ENCODE measurements around the gene ZNF692. TPM values are rescaled to one million over a fixed set of nuclear protein-coding genes. Genes with fewer than 3 reads are reported as not detected.
A peak's percentile ranks its signal among the peaks of the same experiment; 100 is the strongest.

Gene ZNF692
- total and polyA plus RNA-seq, 2 of the 13 experiments (the other 11 are each of a cell fraction or from before 2014, with no cell fraction given): 27.3 to 45.8 TPM

DNA sequence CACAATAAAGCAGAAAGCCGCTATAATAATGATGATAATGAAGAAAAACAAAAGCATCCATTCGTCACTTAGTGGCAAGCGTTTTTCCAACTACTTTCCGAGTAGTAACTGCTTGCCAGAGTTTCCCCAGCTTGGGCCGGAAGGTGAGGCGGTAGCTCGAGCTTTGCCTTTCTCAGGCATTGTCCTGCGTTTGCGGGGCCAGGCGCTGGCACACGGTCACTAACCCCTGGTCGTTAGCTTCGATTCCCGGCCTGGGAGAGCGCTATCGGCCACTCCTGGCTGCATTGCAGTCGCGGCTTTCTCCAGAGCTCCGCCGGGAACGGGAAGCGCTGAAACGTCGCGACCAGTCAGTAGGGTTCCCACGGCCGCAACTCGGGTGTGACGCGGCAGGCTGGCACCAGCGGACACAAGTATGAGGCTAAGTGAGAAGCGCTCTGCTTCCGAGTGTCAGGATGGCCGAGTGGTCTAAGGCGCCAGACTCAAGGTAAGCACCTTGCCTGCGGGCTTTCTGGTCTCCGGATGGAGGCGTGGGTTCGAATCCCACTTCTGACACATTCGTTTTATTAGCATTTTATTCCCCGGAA lies 14.6 kb upstream of the ZNF692 start (continued):
- TF ChIP-seq REXO4 (CRISPR knock-in tag; IDR thresholded peaks at IDR 0.05; ENCODE audit: borderline replicate concordance): no peak
- TF ChIP-seq, protein P1, sequence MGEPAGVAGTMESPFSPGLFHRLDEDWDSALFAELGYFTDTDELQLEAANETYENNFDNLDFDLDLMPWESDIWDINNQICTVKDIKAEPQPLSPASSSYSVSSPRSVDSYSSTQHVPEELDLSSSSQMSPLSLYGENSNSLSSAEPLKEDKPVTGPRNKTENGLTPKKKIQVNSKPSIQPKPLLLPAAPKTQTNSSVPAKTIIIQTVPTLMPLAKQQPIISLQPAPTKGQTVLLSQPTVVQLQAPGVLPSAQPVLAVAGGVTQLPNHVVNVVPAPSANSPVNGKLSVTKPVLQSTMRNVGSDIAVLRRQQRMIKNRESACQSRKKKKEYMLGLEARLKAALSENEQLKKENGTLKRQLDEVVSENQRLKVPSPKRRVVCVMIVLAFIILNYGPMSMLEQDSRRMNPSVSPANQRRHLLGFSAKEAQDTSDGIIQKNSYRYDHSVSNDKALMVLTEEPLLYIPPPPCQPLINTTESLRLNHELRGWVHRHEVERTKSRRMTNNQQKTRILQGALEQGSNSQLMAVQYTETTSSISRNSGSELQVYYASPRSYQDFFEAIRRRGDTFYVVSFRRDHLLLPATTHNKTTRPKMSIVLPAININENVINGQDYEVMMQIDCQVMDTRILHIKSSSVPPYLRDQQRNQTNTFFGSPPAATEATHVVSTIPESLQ (CRISPR knock-in tag; conservative IDR thresholded peaks at IDR 0.05): no peak
- 0 out of 2 replicates have a peak, but pooled peaks have one; percentile 50 for TF ChIP-seq FIP1L1 (IDR thresholded peaks at IDR 0.05; ENCODE audit: borderline replicate concordance, insufficient read depth, low read depth, low read length)
- peak; percentile 28 for TF ChIP-seq ZFP1 (CRISPR knock-in tag; IDR thresholded peaks at IDR 0.05)
- peak; percentile 99 for TF ChIP-seq MAF1 (CRISPR knock-in tag; IDR thresholded peaks at IDR 0.05; ENCODE audit: borderline replicate concordance)
- peak; percentile 76 for TF ChIP-seq ZNF777 (CRISPR knock-in tag; IDR thresholded peaks at IDR 0.05)
- TF ChIP-seq ERF (CRISPR knock-in tag; IDR thresholded peaks at IDR 0.05): peak; percentile 55
- TF ChIP-seq CC2D1A (CRISPR knock-in tag; IDR thresholded peaks at IDR 0.05): no peak
- no peak; the same call in 1 of the 2 replicates for TF ChIP-seq ZNF644 (CRISPR knock-in tag; IDR thresholded peaks at IDR 0.05; ENCODE audit: low read depth)
- TF ChIP-seq, protein P2, sequence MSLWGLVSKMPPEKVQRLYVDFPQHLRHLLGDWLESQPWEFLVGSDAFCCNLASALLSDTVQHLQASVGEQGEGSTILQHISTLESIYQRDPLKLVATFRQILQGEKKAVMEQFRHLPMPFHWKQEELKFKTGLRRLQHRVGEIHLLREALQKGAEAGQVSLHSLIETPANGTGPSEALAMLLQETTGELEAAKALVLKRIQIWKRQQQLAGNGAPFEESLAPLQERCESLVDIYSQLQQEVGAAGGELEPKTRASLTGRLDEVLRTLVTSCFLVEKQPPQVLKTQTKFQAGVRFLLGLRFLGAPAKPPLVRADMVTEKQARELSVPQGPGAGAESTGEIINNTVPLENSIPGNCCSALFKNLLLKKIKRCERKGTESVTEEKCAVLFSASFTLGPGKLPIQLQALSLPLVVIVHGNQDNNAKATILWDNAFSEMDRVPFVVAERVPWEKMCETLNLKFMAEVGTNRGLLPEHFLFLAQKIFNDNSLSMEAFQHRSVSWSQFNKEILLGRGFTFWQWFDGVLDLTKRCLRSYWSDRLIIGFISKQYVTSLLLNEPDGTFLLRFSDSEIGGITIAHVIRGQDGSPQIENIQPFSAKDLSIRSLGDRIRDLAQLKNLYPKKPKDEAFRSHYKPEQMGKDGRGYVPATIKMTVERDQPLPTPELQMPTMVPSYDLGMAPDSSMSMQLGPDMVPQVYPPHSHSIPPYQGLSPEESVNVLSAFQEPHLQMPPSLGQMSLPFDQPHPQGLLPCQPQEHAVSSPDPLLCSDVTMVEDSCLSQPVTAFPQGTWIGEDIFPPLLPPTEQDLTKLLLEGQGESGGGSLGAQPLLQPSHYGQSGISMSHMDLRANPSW (CRISPR knock-in tag; IDR thresholded peaks at IDR 0.05; ENCODE audit: borderline replicate concordance): peak; percentile 84
- TF ChIP-seq, protein P3, sequence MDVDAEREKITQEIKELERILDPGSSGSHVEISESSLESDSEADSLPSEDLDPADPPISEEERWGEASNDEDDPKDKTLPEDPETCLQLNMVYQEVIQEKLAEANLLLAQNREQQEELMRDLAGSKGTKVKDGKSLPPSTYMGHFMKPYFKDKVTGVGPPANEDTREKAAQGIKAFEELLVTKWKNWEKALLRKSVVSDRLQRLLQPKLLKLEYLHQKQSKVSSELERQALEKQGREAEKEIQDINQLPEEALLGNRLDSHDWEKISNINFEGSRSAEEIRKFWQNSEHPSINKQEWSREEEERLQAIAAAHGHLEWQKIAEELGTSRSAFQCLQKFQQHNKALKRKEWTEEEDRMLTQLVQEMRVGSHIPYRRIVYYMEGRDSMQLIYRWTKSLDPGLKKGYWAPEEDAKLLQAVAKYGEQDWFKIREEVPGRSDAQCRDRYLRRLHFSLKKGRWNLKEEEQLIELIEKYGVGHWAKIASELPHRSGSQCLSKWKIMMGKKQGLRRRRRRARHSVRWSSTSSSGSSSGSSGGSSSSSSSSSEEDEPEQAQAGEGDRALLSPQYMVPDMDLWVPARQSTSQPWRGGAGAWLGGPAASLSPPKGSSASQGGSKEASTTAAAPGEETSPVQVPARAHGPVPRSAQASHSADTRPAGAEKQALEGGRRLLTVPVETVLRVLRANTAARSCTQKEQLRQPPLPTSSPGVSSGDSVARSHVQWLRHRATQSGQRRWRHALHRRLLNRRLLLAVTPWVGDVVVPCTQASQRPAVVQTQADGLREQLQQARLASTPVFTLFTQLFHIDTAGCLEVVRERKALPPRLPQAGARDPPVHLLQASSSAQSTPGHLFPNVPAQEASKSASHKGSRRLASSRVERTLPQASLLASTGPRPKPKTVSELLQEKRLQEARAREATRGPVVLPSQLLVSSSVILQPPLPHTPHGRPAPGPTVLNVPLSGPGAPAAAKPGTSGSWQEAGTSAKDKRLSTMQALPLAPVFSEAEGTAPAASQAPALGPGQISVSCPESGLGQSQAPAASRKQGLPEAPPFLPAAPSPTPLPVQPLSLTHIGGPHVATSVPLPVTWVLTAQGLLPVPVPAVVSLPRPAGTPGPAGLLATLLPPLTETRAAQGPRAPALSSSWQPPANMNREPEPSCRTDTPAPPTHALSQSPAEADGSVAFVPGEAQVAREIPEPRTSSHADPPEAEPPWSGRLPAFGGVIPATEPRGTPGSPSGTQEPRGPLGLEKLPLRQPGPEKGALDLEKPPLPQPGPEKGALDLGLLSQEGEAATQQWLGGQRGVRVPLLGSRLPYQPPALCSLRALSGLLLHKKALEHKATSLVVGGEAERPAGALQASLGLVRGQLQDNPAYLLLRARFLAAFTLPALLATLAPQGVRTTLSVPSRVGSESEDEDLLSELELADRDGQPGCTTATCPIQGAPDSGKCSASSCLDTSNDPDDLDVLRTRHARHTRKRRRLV (CRISPR knock-in tag; IDR thresholded peaks at IDR 0.05): peak; percentile 86; the same call in 1 of the 2 replicates
- TF ChIP-seq GATA4 (IDR thresholded peaks at IDR 0.05; ENCODE audit: borderline replicate concordance, low read depth): 0 out of 2 replicates have a peak, but pooled peaks have one; percentile 1
- TF ChIP-seq GZF1 (CRISPR knock-in tag; IDR thresholded peaks at IDR 0.05): peak; percentile 64; the same call in 1 of the 2 replicates
- no peak for TF ChIP-seq CHCHD3 (CRISPR knock-in tag; IDR thresholded peaks at IDR 0.05)
- peak; percentile 21 for TF ChIP-seq RFXAP (CRISPR knock-in tag; IDR thresholded peaks at IDR 0.05; ENCODE audit: borderline replicate concordance)
- no peak for TF ChIP-seq CENPX (CRISPR knock-in tag; IDR thresholded peaks at IDR 0.05)
- peak; percentile 60 for TF ChIP-seq RBFOX2 (IDR thresholded peaks at IDR 0.05; ENCODE audit: low read depth, low read length)
- TF ChIP-seq, protein P4, sequence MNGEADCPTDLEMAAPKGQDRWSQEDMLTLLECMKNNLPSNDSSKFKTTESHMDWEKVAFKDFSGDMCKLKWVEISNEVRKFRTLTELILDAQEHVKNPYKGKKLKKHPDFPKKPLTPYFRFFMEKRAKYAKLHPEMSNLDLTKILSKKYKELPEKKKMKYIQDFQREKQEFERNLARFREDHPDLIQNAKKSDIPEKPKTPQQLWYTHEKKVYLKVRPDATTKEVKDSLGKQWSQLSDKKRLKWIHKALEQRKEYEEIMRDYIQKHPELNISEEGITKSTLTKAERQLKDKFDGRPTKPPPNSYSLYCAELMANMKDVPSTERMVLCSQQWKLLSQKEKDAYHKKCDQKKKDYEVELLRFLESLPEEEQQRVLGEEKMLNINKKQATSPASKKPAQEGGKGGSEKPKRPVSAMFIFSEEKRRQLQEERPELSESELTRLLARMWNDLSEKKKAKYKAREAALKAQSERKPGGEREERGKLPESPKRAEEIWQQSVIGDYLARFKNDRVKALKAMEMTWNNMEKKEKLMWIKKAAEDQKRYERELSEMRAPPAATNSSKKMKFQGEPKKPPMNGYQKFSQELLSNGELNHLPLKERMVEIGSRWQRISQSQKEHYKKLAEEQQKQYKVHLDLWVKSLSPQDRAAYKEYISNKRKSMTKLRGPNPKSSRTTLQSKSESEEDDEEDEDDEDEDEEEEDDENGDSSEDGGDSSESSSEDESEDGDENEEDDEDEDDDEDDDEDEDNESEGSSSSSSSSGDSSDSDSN (CRISPR knock-in tag; IDR thresholded peaks at IDR 0.05): peak; percentile 99

Data from HepG2 (cell line).